NCI-H187 treated with DMSO at 0.1 percent for 48 hours (cell line): ENCODE data around the gene RHOG.
"Not testable (repeated sequence)": the region's sequence is repeated elsewhere in the genome, so short reads cannot be mapped to it uniquely, and the experiment has no call there.

Experiments used
- DNase-seq: peaks from one replicate; lab custom pipeline; 2025; lab: John Stamatoyannopoulos, UW

The RHOG gene

DNA sequence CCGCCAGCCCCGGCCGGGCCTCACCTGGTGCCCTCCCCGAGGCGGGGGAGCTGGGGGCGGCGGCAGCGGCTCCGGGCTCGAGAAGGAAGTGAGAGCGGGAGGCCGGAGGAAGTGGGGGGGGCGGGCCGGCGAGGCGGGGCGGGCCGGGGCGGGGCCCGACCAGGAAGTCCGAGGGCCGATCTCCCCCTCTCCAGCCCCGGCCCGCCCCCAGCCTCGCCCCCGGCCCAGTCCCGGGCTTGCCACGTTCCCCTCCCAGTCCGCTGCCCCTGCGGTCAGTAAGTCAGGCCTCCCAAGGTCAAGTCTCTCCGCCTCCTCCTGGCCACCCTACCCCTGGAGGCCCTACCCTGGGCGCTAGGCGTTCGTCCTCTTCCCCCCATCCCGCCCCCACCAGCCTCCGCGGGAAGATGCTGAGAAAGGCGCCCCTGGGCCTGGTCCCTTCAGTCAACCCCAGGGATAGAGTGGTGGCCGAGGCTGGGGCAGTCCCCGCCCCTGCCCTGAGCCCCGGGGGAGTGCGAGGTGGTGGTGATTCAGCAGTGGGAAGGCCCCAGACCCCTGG is at the start of gene RHOG:
Gene RHOG, minus strand, starts transcription at position 90 of the 556 bp plus-strand sequence. CDS start 12,821 bp downstream, outside the sequence.
- DNase-seq, result no peak

DNA sequence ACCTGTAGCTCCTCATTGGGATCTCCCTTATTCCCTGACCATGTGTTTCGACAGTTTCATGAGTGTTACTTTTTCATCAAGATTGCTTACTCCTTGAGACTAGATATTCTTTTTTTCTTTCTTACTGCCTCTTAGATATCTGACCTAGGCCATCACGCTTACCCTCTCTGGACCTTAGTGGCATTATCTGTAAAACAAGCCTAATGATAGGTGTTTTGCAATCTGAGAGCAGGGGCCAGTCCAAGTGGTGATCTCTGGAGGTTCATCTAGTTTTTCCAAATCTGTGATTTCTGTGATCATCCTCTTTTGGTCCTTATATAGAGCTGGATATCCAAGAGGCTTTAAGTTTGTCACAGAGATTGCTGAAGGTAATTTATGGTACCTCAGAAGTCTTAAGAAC is 49.3 kb upstream of the RHOG start:
- DNase-seq, result no peak

DNA sequence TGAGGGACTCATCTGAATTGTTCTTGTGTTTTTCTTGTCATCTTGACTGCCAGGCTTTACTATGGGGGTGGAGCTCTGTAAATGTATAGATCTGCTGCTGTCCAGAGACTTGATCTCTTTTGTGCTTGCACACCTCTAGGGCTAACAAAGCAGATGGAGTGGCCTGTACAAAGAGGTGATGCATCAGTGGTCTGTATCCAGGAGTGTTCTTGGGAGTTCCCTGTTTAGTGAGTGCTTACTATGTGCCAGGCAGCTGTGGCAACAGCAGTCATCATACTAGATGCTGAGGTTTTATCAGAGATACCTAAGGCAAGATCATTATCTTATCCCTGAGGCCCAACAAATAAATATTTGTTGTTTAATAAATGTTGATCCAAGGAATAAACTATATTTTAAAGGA is 48.1 kb upstream of the RHOG start:
- DNase-seq, result no peak

DNA sequence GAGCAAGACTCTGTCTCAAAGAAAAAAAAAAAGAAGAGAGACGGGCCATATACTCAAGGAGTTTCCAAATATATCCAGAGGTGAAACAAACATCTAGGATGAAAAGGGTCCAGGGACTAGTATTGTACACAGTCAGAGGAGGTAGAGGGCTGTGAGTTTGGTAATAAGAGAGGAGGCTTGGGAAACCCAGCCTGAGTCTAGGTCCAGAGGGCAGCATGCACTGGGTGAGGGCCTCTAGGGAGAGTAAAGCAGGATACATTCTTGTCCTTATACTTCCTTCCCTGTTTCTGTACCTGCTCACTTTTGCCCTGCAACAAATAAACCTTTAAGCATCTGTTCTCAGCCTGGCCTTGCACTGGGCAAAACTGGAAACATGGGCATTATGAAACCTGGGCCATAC is 46.2 kb upstream of the RHOG start:
- no peak for DNase-seq

DNA sequence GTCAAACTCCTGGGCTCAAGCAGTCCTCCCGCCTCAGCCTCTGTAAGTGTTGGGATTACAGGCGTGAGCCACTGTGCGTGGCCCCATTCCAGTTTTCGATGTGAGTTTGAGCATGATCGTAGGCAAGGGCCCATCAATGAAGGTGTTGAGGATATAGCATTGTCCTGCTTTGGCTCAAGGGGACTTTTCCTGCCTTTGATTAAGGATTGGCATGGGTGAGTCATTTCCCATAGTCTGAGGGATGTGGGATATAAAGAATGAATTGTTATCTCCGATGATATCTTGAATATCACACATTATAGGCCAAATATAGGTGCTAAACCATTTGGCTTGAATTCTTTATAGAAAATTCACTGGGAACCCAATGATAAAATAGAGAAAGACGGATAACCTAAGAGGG is 45.1 kb upstream of the RHOG start:
- no peak for DNase-seq

DNA sequence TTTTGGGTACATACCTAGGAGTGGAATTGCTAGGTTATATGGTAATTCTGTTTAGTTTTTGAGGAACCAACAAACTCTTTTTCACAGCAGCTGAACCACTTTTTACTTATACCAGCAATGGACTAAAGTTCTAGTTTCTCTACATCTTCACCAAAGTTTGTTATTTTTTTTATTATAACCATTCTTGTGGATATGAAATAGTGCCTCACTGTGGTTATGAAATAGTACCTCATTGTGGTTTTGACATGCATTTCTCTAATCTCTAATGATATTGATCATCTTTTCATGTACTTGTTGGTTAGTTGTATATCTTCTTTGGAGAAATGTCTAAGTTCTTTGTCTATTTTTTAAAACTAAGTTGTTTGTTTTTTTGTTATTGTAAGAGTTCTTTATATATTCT is 41.9 kb upstream of the RHOG start:
- no peak for DNase-seq

DNA sequence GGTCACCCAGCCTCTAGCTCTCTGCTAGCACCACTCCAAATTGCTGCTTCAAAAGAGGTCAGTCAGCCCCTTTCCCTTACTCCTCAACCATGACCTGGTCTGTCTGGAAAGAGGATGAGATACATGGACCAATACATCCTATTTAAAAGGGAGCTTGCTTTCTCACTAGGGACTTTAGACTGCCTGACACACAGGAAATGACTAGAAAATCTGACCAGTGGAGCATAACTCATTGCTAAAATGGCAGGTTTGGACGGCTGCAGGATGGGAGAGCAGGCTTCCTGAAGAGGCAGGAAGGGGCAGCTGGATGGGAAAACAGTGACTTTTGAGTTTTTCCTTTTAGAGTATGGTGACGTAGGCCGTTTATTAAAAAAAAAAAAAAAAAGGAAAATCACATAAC is 40.0 kb upstream of the RHOG start:
- DNase-seq, result no peak

DNA sequence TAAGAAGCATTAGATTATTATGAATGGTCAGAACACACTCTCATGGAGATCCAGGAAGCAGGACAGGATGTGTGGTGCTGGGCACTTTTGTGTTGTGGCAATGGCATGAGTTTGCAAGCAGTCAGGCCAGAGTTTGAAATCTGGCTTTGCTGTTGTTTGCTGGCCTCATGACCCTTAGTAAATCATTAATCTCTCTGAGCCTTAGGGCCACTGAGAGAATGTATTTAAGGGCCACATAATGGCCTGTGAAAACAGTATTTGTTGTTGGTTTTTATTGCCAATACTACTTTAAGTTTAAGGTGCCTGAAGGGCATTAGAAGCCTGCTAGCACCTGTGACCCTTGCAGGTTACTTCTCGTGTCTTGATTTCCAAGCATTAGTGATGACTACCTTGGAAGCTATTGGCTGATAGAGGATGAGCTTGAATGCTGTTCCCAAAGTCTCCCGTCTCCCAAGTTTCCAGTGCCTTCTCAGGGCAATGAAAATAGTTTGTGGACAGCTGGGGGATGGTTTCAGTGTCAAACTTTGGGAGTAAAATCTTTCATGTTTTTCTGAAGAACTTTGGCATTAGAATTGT is 39.3 kb upstream of the RHOG start:
- no peak for DNase-seq

DNA sequence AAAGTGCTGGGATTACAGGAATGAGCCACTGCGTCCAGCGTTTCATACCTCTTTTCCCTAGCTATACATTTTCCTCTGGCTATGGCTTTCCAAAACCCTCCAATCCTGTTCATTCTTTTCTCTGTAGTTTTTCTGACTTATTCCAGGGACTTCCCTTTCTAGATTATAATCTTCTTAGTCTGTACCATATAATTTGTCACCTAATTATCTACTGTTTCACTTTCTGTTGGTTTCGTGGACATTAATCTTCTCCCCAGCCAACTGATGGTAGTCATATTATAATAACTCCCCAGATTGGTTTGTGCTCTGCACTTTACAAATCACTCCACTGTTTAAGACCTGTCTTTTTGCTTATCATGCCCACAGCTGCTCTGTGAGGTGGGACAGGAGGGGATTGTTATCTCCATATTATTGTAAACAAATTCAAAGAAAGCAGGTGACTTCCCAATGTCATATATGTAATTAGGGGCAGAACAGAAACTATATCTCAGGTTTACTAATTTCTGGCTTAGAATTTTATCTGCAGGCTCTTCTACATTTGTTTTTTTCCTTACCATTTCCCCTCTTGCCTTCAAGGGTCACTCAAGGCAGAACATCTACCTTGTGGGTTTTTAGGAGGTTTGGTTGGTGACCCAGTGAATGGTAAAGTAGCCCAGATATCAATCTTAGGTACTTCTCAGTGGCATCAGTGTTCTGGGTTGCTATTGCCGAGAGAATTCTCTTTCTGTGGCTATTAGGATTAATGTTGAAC is 38.6 kb upstream of the RHOG start:
- DNase-seq, result no peak

DNA sequence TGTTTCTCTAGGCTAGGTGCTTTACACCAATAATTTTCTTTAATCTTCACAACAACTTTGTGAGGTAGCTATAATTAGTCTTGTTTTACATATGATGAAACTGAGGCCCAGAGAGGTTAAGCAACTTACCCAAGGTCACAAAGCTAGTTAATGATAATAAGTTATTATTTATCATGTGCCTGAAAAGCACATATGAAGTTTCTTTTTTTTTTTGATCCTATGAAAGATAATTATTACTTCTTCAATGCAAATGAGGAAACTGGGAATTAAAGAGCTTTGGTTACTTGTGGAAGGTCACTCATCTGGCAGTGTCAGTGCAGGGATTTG is 37.5 kb upstream of the RHOG start:
- DNase-seq, result no peak

DNA sequence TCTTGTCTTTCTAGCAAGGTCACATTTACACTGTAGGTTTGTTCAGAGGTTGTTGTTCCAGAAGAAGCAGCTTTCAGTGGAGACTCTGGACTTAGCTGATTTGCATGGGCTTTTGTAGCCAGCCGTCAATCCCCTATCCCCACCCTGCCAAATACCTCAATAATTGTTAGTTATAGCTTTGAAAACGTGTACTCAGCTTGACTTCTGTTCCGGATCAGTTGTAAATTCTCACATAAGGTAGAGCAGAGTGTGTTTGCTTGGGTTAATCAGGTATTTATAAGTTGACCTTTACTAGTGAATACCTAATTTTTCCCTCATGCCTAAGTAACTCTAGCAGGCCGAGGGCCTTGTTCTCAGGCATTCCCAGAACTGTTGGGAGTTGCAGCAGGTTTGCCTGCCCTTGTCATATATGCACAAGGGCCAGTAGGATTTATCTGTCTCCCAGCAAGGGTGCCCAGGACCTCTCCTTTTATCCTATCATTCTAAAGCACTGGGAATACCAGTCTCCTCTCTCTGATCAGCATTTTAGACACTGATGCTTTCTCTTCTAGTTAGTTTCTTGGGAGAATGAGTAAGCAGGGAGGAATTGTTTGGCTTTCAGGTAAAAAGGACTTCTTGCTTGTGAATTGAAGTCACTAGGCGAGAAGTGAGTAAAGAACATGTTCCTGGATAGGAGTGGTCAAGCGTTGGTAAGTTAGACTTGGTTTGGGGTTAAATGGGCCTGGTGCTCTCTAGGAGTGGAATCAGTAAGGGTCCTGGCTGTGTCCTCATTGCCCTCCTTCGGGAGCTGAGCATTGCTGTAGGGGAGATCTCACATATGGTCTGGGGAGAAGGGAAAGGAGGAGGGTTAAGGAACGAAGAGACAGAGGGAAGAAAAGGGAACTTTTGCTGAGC is 36.9 kb upstream of the RHOG start:
- no peak for DNase-seq

DNA sequence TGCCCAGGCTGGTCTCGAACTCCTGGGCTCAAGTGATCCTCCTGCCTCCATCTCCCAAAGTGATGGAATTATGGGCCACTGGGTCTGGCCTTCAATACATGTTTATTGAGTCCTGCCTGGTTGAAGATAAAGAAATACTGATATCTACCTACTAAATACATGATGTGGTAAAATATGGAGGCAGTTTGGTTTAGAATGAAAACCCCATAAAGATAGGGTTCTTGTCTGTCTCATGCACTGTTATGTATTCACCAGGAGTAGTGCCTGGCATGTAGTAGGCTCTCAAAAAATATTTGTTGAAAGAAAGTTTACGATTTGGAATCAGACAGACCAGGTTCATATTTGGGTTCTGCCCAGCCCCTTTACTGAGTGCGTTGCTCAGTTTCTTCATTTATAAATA is 35.9 kb upstream of the RHOG start:
- DNase-seq, result no peak

DNA sequence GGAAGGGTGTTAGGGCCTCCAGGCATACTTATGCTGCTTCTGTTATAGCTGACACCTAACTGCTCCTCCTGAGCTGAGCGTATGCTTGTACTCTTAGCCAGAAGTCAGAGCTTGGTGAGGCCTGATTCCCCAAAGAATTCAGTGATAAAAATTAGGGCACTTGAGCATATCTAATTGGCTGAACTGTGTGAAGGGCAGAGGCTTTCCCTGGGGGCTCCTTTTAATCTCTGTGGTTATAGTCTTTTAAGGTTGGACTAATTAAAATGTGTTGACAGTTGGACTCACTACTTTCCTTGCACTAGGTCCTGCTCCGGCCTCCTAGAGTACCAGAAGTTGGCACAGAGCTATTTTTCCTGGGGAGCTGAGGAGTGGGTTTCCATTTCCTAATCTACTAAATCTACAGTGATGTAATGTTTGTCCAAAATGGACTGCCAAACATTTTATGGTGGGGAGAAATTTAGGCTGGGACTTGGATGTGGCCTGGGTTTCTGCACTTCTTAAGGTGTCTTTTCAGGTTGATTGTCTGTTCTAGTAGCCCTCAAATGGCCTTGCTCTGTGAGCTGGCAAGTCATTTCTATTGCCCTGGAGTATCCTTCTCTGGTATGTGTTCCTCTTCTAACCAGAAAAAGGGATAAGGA is 33.1 kb upstream of the RHOG start:
- DNase-seq, result no peak

DNA sequence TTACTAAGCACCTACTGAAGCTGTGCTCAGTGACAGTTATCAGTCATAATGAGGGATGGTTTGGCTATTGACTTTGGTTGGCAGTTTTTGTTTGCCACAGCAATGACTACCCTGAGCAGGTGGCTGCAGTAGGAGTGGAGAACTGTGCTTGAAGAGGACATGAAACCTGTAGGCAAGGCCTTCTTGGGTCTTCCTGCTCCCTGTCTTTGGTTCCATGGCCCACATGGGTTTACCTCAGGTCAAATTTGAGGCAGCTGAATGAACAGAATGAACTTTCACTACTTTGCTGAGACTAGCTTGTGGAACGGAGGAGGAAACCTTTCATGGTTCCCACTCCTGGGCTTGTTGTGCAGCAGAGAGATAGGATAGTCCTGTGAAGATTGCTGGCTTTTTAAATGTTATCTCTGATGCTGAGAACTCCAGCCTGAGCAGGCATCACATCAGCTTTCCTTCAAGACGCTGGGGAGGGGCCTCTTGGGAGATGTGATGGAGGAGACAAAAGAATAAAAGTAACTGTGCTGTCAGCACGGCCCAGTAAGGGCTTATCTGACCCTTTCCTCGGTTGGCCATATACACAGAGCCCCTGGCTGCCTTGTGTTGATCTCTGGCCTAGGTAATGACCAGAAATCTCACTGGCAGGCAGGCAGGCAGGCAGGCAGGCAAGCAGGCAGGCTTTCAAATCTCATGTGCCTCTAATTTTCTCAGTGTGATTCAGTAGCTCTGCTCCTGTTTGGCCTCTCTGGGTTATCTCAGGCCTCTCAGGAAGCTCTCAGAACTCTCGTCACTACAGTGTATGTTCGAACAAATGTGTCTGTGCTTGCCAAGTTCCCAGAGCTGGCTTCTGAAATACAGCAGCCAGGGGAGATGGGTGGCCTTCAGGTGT is 26.7 kb upstream of the RHOG start:
- no peak for DNase-seq

DNA sequence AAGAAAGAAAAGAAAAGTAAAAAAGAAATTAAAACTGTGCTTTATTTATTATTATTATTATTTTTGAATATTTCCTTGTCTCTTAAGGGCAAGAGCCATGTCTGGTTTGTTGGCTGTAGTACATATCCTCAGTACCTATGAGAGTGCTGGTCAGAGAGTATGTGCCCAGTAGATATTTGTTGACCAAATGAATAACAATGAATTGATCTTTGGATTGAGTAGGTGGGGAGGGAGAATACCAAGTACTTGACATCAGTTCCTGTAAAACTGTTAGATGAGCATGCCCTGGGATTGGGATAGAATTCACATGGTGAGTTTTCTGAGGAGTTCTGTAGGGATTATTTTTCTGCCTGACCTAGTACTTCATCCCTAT is 26.1 kb upstream of the RHOG start:
- DNase-seq, result no peak

DNA sequence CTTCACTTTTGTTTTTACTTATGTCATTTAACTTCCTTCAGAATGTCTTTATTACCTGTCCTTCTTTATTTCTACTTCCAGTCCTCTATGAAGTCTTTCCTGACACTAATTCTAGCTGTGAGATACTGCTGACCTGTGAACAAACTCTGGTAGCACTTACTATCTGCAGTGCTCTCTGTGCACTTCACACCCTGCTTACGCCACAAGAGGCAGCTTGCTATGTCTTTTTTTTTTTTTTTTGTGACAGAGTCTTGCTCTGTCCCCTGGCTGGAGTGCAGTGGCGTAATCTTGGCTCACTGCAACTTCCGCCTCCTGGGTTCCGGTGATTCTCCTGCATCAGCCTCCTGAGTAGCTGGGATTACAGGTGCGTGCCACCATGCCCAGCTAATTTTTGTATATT is 25.4 kb upstream of the RHOG start:
- DNase-seq, result no peak

DNA sequence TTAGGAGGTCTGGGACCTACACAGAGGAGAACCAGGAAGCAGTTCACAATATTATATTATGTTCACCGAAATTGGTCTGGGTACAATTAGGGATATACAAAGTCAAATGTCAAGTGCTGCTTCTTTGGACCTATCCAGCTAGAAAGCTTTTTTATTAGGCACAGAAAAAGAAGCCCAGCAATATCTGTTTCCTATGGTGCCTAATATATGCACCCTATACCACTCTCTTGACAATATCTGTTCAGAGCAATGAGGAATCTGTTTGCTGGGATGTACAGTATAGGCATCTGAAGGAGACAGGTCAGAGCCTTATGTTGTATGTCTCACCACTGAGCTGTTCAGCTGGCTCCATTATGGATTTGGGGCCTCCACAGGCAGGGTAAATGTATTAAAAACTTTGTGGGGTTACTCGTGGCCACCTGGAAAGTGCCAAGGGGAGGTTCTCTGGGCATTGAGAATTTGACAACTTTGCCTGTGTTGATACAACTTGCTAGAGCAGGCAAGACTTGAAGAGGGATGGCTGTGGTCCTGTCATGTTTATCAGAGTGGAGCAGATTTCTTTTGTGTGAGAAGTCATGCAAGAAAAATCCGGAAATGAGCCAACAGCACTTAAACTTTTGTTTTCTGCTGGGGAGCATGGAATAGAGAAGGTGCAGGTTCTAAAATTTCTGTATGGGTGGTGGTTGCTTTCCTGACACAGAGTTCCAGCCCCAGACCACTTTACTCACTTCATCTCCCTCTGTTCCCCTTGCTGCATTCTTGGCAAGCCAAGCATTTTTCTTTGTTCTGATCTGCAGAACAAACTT is 24.8 kb upstream of the RHOG start:
- no peak for DNase-seq

DNA sequence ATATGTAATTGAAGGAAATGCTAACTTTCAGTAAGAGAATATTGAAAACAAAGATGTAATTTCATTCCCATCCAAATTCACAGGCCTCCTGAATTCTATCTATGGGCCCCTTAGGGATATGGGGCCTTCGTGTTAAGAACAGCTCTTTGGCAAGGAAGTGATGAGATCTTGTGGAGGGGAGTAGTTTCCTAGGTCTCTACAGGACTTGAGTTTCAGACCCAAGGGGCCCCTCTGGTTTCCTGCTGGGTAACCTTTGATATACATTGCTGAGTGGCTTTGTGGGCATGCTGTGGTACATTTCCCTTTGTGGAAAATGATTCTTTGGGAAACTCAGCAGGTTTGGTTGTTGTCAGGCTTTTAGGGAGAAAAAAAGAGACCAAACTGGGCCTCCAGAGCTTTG is 20.9 kb upstream of the RHOG start:
- no peak for DNase-seq

DNA sequence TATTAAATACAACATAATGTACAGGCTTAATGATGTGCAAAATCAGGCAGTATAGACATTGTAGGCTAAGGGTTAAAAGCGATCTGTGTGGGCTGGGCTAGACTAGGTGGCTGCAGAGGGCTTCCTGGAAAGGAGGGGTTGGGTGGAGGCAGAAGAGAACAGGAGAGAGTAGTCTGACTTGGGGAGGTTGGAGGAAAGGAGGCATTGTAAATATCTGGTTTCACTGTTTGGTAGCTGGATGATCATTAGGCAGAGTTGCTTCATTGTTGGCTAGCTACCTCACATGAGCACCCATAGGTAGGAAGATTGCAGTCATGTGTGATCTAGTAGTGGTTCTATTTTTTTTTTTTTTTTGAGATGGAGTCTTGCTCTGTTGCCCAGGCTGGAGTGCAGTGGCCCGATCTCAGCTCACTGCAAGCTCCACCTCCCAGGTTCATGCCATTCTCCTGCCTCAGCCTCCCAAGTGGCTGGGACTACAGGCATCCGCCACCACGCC is 20.2 kb upstream of the RHOG start:
- DNase-seq, result not testable (repeated sequence)

DNA sequence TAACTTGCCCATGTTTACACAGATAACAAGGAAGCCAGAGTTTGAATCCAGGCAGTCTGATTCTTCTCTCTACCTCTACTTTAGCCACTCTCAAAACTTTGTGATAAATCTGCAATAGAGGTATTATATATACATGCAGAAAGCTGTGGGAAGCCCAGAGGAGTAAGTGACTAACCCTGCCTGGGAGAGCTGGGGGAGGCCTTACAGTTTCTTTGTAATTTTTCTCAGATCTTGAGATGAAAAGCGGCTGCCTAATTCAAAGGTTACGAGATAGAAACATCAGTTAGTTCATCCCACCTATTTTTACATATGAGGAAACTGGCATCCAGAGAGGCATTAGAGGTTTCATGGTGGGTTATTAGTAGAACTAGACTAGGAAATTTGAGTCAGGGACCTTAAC is 19.6 kb upstream of the RHOG start:
- DNase-seq, result no peak
